T-cell (primary cell): ENCODE data around the gene MCL1. TPM values are rescaled to one million over a fixed set of nuclear protein-coding genes. Genes with fewer than 3 reads are reported as not detected.
A peak's percentile ranks its signal among the peaks of the same experiment; 100 is the strongest.
"Not testable (repeated sequence)": the region's sequence is repeated elsewhere in the genome, so short reads cannot be mapped to it uniquely, and the experiment has no call there.

Experiments
- ATAC-seq, 4 experiments: fragments of 200-7000 bp in 3 of 4; fragments of 150-1000 bp in 1 of 4; cut with Tn5 transposase; replicated peaks in 1 of 4; 1 replicate in 3 of 4; 2 replicates in 1 of 4; pipeline ENCODE4 v1.10.0; 2021; ENCODE audit warnings: moderate library complexity in 3 of 4, mild to moderate bottlenecking in 2 of 4, moderate number of reproducible peaks in 1 of 4
- CTCF ChIA-PET, 2 donors: fragments of 300-600 bp; sonication (Branson Sonifier 250); formaldehyde crosslinking; loops; one replicate each; lab custom pipeline; 2022; ENCODE audit warnings: antibody characterized with exemption in 2 of 2; lab: Charles Lee
- POLR2A ChIA-PET, 2 donors: fragments of 300-600 bp; sonication (Branson Sonifier 250); formaldehyde crosslinking; loops; one replicate each; lab custom pipeline; 2022; ENCODE audit warnings: antibody characterized with exemption in 2 of 2; lab: Charles Lee
- DNase-seq, 35 experiments: peaks; one replicate each; pipeline versions ENCODE4 v3.0.0 to v3.0.0-alpha.2; 2013 to 2023
- H3K27ac ChIP-seq: one replicate; pipeline ENCODE4 v1.5.1; 2013; ENCODE audit warnings: low read length
- H3K27me3 ChIP-seq, 2 experiments: replicated peaks in 1 of 2; 1 replicate in 1 of 2; 2 replicates in 1 of 2; pipeline versions ENCODE4 v1.6.1 to v1.7.0; 2013; ENCODE audit warnings: low read length in 1 of 2, mixed read lengths in 1 of 2; ENCODE audit not compliant: control insufficient read depth in 2 of 2, insufficient read depth in 2 of 2; ENCODE audit errors: extremely low read depth in 1 of 2
- H3K36me3 ChIP-seq, 2 donors: 1 replicate in 1 of 2; 2 replicates in 1 of 2; pipeline versions ENCODE4 v1.6.1 to v1.7.0; 2013; ENCODE audit warnings: low read length in 1 of 2; ENCODE audit not compliant: control insufficient read depth in 2 of 2, insufficient read depth in 1 of 2; ENCODE audit errors: extremely low read depth in 1 of 2
- H3K4me1 ChIP-seq, 2 experiments: 1 replicate in 1 of 2; 2 replicates in 1 of 2; pipeline versions ENCODE4 v1.6.1 to v1.7.0; 2013; ENCODE audit warnings: low read length in 2 of 2, mixed read lengths in 1 of 2; ENCODE audit not compliant: insufficient read depth in 2 of 2, control insufficient read depth in 1 of 2; ENCODE audit errors: extremely low read depth in 1 of 2
- H3K4me3 ChIP-seq, 2 donors: 1 replicate in 1 of 2; 2 replicates in 1 of 2; pipeline versions ENCODE4 v1.5.1 to v1.7.0; 2013; ENCODE audit warnings: mild to moderate bottlenecking in 2 of 2, low read length in 1 of 2, moderate library complexity in 1 of 2; ENCODE audit not compliant: control insufficient read depth in 1 of 2; ENCODE audit errors: extremely low read depth in 1 of 2
- H3K9me3 ChIP-seq: 2 replicates; pipeline ENCODE4 v1.7.0; 2013
- H3K27ac Mint-ChIP-seq, 2 donors: one replicate each; pipeline ENCODE4 v1.8.0; 2020 to 2021; ENCODE audit warnings: mild to moderate bottlenecking in 2 of 2, mixed read lengths in 2 of 2
- H3K27me3 Mint-ChIP-seq, 2 donors: one replicate each; pipeline ENCODE4 v1.8.0; 2021 to 2022; ENCODE audit warnings: mixed read lengths in 2 of 2
- H3K36me3 Mint-ChIP-seq: one replicate; pipeline ENCODE4 v1.8.0; 2021; ENCODE audit warnings: mixed read lengths
- H3K4me1 Mint-ChIP-seq, 3 donors: one replicate each; pipeline ENCODE4 v1.8.0; 2020 to 2022; ENCODE audit warnings: mixed read lengths in 3 of 3, mild to moderate bottlenecking in 1 of 3
- H3K4me3 Mint-ChIP-seq, 3 donors: one replicate each; pipeline ENCODE4 v1.8.0; 2020 to 2022; ENCODE audit warnings: mild to moderate bottlenecking in 3 of 3, mixed read lengths in 3 of 3, moderate library complexity in 3 of 3
- H3K9me3 Mint-ChIP-seq, 3 donors: one replicate each; pipeline ENCODE4 v1.8.0; 2020 to 2022; ENCODE audit warnings: mixed read lengths in 3 of 3
- WGBS: methylation state at CpG from one replicate; pipeline ENCODE4 v1.1.5; 2013; ENCODE audit warnings: missing lambda C conversion rate; ENCODE audit not compliant: insufficient coverage; 5-methylcytosine and 5-hydroxymethylcytosine counted together
- total RNA-seq, 35 experiments: library from RNA in 6 of 35; stranded (reverse) in 6 of 35; fragments of 120-200 nt in 1 of 35; gene quantifications; one replicate each; pipeline versions ENCODE4 v1.2.1 to v1.2.4 and lab custom pipeline; 2013 to 2026

The MCL1 gene
- total RNA-seq, 5 donors from 2014 or later (not counting 1 experiment from before 2014, with no cell fraction given): 478 to 731 (median 517) TPM

DNA sequence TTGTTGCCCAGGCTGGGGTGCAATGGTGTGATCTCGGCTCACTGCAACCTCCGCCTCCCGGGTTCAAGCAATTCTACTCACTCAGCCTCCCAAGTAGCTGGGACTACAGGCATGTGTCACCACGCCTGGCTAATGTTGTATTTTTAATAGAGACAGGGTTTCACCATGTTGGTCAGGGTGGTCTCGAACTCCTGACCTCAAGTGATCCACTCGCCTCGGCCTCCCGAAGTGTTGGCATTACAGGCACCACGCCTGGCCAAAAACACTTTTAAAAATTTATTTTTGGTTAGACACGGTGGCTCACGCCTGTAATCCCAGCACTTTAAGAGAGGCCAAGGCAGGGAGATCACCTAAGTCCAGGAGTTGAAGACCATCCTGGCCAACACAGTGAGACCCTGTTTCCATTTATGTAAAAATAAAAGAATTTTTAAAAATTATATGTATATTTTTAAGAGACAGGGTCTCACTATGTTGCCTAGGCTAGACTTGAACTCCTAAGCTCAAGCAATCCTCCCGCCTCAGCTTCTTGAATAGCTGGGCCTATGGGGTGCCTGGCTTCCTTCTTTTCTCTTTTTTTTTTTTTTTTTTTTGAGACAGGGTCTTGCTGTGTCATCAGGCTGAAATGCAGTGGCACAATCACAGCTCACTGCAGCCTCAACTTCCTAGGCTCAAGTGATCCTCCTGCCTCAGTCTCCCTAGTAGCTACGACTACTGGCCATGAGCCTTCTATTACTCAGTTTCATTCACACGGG is 14.0 kb downstream of the MCL1 start:
- H3K4me3 ChIP-seq, H3K9me3 ChIP-seq, H3K27me3 ChIP-seq, ATAC-seq, H3K36me3 ChIP-seq, DNase-seq, H3K9me3 Mint-ChIP-seq, H3K27me3 Mint-ChIP-seq, H3K36me3 Mint-ChIP-seq: not testable (repeated sequence)
- Mint-ChIP-seq H3K4me1 (peaks cover 87 to 97% (median 88%) of the 10 kb centered on the region in 3 donors), H3K4me3 (peak overlapping the region; percentile 58 to 99 (median 95)), H3K27ac (peak overlapping the region; percentile 100)
- H3K4me1 ChIP-seq: peaks cover 52 to 99% of the 10 kb centered on the region in 2 experiments
- ChIA-PET POLR2A (interaction anchor here (0.6 to 7.2 kb wide), 9 partner anchors 10 to 597 kb away, joined by 3 to 255 read pairs (median 5); partner anchors contain the start of genes MCL1 (in 2 of the 2) and ENSA (in 1 of the 2)), CTCF (interaction anchor here (0.6 to 7.3 kb wide), 8 partner anchors 10 to 415 kb away, joined by 3 to 170 read pairs (median 5); partner anchors contain the start of gene MCL1 (in 1 of the 2))
- peak overlapping the region; percentile 95 for H3K27ac ChIP-seq
- no CpG with 5 or more reads among the region's 14 CpGs for WGBS

DNA sequence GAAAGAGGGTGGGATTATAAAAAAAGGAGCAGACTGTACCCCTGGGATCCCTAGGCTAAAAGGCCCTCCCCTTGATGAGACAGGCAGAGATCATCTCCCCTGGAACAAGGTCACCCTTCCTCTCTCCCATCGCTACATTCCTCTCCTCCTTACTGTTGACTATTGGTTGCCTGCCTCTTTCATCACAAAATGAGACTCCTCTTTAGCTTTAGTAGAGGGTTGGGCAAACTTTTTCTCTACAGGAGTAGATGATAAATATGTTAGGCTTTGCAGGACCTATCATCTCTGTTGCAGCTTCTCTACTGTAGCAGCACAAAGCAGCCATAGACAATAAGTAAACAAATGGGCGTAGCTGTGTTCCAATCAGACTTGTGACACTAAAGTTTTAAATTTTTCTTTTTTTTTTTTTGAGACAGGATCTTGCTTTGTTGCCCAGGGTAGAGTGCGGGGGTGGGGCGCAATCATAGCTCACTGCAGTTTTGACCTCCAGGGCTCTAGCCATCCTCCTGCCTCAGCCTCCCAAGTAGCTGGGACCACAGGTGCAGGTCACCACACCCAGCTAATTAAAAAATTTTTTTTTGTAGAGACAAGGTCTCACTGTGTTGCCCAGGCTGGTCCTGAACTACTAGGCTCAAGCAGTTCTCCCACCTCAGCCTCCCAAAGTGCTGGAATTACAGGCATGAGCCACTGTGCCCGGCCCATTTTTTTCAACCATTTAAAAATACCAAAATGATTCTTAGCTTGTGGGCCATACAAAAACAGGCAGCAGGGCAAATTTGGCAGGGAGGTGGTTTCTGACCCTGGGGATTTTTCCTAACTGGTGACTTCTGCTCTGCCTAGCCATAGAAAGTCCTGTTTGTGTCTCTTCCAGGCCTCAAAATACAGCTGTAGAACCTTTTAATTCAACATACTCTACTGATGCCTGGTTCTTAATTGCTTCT is 15.1 kb downstream of the MCL1 start:
- CTCF ChIA-PET: interaction anchor here (0.6 to 7.3 kb wide), 6 partner anchors 11 to 122 kb away, joined by 3 to 170 read pairs (median 5); partner anchors contain the start of gene MCL1 (in 1 of the 2)
- no peaks in the 10 kb centered on the region for H3K27me3 ChIP-seq
- ATAC-seq: no peak

DNA sequence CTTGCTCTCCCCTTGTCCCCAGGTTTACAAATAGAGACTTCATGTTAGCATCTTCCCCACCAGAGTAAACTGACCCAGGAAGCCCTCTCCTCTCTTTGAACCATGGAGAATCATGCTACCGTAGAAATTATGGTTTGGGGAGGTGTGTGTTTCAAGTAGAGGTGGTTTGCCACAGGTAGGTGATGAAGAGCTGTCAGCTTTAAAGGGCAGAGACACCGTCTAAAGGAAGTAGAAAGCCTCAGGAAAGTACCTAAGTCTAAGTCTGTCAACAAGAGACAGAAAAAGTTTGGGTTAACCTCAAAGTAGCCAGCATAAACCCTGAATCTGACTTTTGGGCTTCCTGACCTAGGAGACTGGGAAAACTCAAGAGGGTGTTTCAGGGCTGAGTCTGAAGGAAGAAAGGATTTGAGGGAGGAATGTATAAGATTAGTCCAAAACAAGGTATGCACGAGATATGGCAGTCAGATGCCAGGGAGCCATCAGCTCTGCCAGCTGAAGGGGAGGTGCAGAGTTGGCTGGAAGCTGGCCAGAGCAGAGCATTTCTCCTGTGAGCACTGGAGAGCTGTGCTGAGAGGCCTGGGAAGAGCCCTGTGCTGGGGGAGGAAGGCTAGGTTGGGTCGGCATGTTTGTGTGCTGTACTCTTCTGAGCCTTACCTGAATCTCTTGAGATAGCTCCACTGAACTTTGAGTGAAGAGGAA is 15.9 kb downstream of the MCL1 start:
- no peaks in the 10 kb centered on the region for H3K27me3 ChIP-seq
- peak overlapping the region; percentile 100 for H3K27ac Mint-ChIP-seq
- H3K9me3 Mint-ChIP-seq: no peaks in the 10 kb centered on the region
- H3K27ac ChIP-seq: peak overlapping the region; percentile 95
- H3K4me3 Mint-ChIP-seq: peak overlapping the region; percentile 91 to 99 (median 95)
- peaks cover 42 to 96% of the 10 kb centered on the region in 2 experiments for H3K4me1 ChIP-seq
- ATAC-seq (peak; percentile 50 to 59 (median 54)), DNase-seq (peak in 26 of 35 experiments; percentile 36 to 89 (median 52))
- no peaks in the 10 kb centered on the region for H3K27me3 Mint-ChIP-seq
- peak overlapping the region; percentile 83 to 90 for H3K4me3 ChIP-seq
- CTCF ChIA-PET: interaction anchor here (0.6 to 7.3 kb wide), 6 partner anchors 12 to 134 kb away, joined by 3 to 170 read pairs (median 4); partner anchors contain the start of gene MCL1 (in 1 of the 2)
- H3K9me3 ChIP-seq: no peaks in the 10 kb centered on the region
- H3K4me1 Mint-ChIP-seq: peaks cover 75 to 86% (median 76%) of the 10 kb centered on the region in 3 donors
- whole genome bisulfite sequencing: 0% methylated on average over 3 of the region's 4 CpGs
- POLR2A ChIA-PET: interaction anchor here (0.5 to 7.2 kb wide), 15 partner anchors 12 to 497 kb away, joined by 3 to 255 read pairs (median 4); partner anchors contain the start of genes ENSA (in 2 of the 2), MCL1 (in 2 of the 2), MLLT11 (in 1 of the 2) and RPRD2 (in 1 of the 2)
- no peaks in the 10 kb centered on the region for H3K36me3 Mint-ChIP-seq
- H3K36me3 ChIP-seq: peaks cover 0 to 6% of the 10 kb centered on the region in 2 donors

More for the DNA sequence above, 15.1 kb downstream of the MCL1 start:
- Mint-ChIP-seq H3K4me3 (peak overlapping the region; percentile 91 to 99 (median 95)), H3K4me1 (peaks cover 83 to 95% (median 84%) of the 10 kb centered on the region in 3 donors), H3K9me3 (no peaks in the 10 kb centered on the region), H3K27ac (peak overlapping the region; percentile 100), H3K27me3 (no peaks in the 10 kb centered on the region), H3K36me3 (no peaks in the 10 kb centered on the region)
- H3K4me1 ChIP-seq: peaks cover 47 to 99% of the 10 kb centered on the region in 2 experiments
- DNase-seq: peak in 1 of 35 experiments; percentile 57
- 33% methylated on average over 2 of the region's 5 CpGs for WGBS
- POLR2A ChIA-PET: interaction anchor here (0.5 to 7.2 kb wide), 18 partner anchors 11 to 334 kb away, joined by 3 to 255 read pairs (median 4); partner anchors contain the start of genes ENSA (in 2 of the 2), MCL1 (in 2 of the 2), GOLPH3L (in 1 of the 2) and RPRD2 (in 1 of the 2)
- H3K4me3 ChIP-seq: peak overlapping the region; percentile 58 to 83
- peak overlapping the region; percentile 95 for H3K27ac ChIP-seq
- H3K9me3 ChIP-seq: no peaks in the 10 kb centered on the region
- no peaks in the 10 kb centered on the region for H3K36me3 ChIP-seq

DNA sequence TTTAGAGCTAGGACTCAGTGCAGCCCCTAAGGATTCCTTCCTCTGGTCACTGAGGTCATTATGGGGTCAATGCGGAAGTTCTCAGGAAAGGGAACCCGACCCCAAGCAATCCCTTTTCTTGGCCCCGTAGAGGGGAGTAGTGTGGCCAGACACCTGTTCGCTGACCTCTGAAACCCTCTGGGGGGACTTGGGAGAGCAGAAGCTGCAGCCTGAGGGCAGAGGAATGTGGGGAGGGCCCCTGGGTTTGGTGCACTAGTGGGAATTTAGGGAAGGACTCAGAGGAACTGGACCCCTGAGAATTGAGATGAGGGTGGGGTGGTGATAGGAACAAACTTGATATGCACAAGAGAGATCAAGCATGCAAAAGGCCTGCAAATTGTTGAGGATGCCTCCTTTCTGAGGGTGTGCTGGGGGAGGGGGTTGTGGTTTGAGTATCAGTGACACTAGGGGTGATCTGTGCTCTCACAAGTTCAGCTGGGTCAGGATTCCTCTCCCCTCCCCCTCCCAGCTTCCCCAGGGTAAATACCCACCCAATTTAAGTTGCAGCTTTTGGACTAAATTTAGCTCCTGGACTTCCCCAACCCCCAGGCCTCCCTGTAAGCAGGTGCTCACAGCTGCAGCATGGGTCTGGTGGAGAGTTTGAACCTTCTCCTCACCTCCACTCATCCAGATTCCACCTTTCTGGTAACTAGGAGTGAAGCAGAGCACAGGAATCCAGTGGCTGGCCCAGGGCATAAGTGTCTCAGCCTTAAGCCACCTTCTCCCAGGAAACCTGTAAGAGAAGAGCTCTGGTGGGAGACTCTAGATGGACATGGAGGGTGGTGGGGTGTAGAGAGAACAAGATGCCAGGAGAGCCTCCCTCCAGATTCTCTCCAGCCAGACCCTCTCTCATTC is 16.7 kb downstream of the MCL1 start:
- Mint-ChIP-seq H3K36me3 (no peaks in the 10 kb centered on the region), H3K4me1 (peaks cover 67 to 78% (median 68%) of the 10 kb centered on the region in 3 donors), H3K27me3 (no peaks in the 10 kb centered on the region), H3K27ac (peak overlapping the region; percentile 100), H3K9me3 (no peaks in the 10 kb centered on the region), H3K4me3 (peak overlapping the region; percentile 91 to 99 (median 95))
- H3K36me3 ChIP-seq: peaks cover 0 to 6% of the 10 kb centered on the region in 2 donors
- CTCF ChIA-PET: interaction anchor here (0.5 to 7.3 kb wide), 6 partner anchors 13 to 135 kb away, joined by 4 to 170 read pairs (median 21); partner anchors contain the start of genes ENSA (in 1 of the 2) and MCL1 (in 1 of the 2)
- H3K9me3 ChIP-seq: no peaks in the 10 kb centered on the region
- 0% methylated on average over 4 of the region's 4 CpGs for WGBS
- ATAC-seq (peak; percentile 5 to 25 (median 6)), DNase-seq (peak in 33 of 35 experiments; percentile 48 to 86 (median 68))
- no peaks in the 10 kb centered on the region for H3K27me3 ChIP-seq
- H3K4me1 ChIP-seq: peaks cover 35 to 88% of the 10 kb centered on the region in 2 experiments
- peak overlapping the region; percentile 95 for H3K27ac ChIP-seq
- peak overlapping the region; percentile 83 to 90 for H3K4me3 ChIP-seq
- POLR2A ChIA-PET: interaction anchor here (0.6 to 7.2 kb wide), 12 partner anchors 8 to 498 kb away, joined by 3 to 255 read pairs (median 4); partner anchors contain the start of genes MCL1 (in 2 of the 2), ENSA (in 1 of the 2) and MLLT11 (in 1 of the 2)
